Measurements from ENCODE around the gene ITGB2. TPM values are rescaled to one million over a fixed set of nuclear protein-coding genes. Genes with fewer than 3 reads are reported as not detected.

ITGB2 gene
- total RNA-seq, 1 experiment from 2014 or later = 1.5 TPM

DNA sequence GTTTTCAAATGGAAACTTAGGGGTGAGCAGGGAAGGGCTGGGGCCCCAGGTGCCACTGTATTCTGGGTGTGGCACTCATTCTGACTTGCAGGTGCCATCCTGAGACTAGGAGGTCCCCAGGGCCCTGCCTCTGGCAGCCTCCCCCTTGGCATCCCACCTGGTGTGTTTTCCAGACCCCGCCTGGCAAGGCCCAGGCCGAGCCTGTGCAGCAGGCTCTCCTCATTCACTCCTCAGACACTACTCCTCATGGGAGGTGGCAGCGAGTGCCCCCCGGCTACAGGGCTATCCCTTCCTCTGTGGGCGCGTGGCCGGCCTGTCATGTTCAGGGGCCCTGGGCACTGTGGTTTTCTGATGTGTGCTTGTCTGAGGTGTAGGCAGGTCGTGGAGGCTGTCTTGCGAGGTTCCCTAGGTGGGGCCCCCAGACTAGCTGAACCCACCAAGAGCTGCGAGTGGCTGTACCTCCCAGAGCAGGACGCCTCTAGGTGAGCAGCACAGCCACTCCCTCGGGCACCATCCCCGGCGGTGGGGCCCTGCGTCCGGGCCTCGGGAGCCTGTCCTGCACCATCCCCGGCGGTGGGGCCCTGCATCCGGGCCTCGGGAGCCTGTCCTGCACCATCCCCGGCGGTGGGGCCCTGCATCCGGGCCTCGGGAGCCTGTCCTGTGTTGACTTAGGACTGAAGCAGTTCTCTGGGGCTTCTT lies 32.4 kb upstream of the ITGB2 start:
- Histone ChIP-seq H2AFZ (ENCODE audit: low read depth, low read length, poor library complexity, severe bottlenecking) (no peak overlapping the region), H3K79me2 (ENCODE audit: insufficient read depth, low read length) (peaks cover 96% of the 10 kb centered on the region), H3K9me3 (ENCODE audit: control insufficient read depth in 1 of 2, insufficient read depth in 1 of 2, low read depth in 1 of 2, low read length in 2 of 2) (no peaks in the 10 kb centered on the region), H4K20me1 (ENCODE audit: insufficient read depth) (no peaks in the 10 kb centered on the region), H3K4me1 (ENCODE audit: control insufficient read depth in 1 of 2, insufficient read depth in 2 of 2, low read length in 2 of 2) (no peaks in the 10 kb centered on the region; a peak in 1 of 4 replicates), H3K27me3 (ENCODE audit: insufficient read depth, low read length) (no peaks in the 10 kb centered on the region), H3K4me3 (replicated peaks in 1 of 2; ENCODE audit: low read depth in 1 of 2, low read length in 2 of 2) (no peak overlapping the region), H3K9me2 (ENCODE audit: insufficient read depth) (no peaks in the 10 kb centered on the region), H3K27ac (ENCODE audit: low read depth, low read length) (no peak overlapping the region), H3K4me2 (ENCODE audit: low read length) (no peak overlapping the region), H3K36me3 (ENCODE audit: control insufficient read depth in 1 of 2, insufficient read depth in 2 of 2, low read length in 2 of 2) (peaks cover 4 to 14% of the 10 kb centered on the region in 2 experiments; a peak in 3 of 4 replicates), H3K9ac (ENCODE audit: low read length) (no peak overlapping the region)
- ChIA-PET POLR2A (no interaction called here), RAD21 (ENCODE audit: low non-redundant PET in 1 of 2, low total read pairs in 2 of 2, uncharacterized antibody in 2 of 2, unreplicated experiment in 2 of 2) (no interaction called here), CTCF (interaction anchor here (2.0 kb wide), 1 partner anchor 175 kb away, joined by 7 read pairs; no protein-coding TSS in a partner anchor)
- intact Hi-C loops (cut with micrococcal nuclease) = no loop called here
- no peak for ATAC-seq
- DNase-seq (ENCODE audit: low read depth, low spot score) = no peak
- TF ChIP-seq ELF1 (IDR thresholded peaks at IDR 0.05; ENCODE audit: borderline replicate concordance, low read depth) = no peak
- TF ChIP-seq YY1 (IDR thresholded peaks at IDR 0.05; ENCODE audit: extremely low read depth, insufficient replicate concordance, low read depth, low read length) = no peak
- no peak for TF ChIP-seq POLR2A (IDR thresholded peaks at IDR 0.05; ENCODE audit: borderline replicate concordance, extremely low read depth, insufficient read depth, insufficient read length)
- no peak for TF ChIP-seq EGR1 (IDR thresholded peaks at IDR 0.05; ENCODE audit: low read depth)
- TF ChIP-seq SRF (IDR thresholded peaks at IDR 0.05; ENCODE audit: low read depth) = no peak
- TF ChIP-seq EZH2 (IDR thresholded peaks at IDR 0.05) = no peak
- TF ChIP-seq CEBPB (IDR thresholded peaks at IDR 0.05; ENCODE audit: low read depth) = no peak
- TF ChIP-seq, protein P1, sequence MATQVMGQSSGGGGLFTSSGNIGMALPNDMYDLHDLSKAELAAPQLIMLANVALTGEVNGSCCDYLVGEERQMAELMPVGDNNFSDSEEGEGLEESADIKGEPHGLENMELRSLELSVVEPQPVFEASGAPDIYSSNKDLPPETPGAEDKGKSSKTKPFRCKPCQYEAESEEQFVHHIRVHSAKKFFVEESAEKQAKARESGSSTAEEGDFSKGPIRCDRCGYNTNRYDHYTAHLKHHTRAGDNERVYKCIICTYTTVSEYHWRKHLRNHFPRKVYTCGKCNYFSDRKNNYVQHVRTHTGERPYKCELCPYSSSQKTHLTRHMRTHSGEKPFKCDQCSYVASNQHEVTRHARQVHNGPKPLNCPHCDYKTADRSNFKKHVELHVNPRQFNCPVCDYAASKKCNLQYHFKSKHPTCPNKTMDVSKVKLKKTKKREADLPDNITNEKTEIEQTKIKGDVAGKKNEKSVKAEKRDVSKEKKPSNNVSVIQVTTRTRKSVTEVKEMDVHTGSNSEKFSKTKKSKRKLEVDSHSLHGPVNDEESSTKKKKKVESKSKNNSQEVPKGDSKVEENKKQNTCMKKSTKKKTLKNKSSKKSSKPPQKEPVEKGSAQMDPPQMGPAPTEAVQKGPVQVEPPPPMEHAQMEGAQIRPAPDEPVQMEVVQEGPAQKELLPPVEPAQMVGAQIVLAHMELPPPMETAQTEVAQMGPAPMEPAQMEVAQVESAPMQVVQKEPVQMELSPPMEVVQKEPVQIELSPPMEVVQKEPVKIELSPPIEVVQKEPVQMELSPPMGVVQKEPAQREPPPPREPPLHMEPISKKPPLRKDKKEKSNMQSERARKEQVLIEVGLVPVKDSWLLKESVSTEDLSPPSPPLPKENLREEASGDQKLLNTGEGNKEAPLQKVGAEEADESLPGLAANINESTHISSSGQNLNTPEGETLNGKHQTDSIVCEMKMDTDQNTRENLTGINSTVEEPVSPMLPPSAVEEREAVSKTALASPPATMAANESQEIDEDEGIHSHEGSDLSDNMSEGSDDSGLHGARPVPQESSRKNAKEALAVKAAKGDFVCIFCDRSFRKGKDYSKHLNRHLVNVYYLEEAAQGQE (IDR thresholded peaks at IDR 0.05; ENCODE audit: low read depth) = no peak
- TF ChIP-seq EZH2phosphoT487 (IDR thresholded peaks at IDR 0.05; ENCODE audit: borderline replicate concordance) = no peak
- TF ChIP-seq CBX3 (IDR thresholded peaks at IDR 0.05; ENCODE audit: low read depth) = no peak
- no peak for TF ChIP-seq JUND (IDR thresholded peaks at IDR 0.05)
- TF ChIP-seq, protein P2, sequence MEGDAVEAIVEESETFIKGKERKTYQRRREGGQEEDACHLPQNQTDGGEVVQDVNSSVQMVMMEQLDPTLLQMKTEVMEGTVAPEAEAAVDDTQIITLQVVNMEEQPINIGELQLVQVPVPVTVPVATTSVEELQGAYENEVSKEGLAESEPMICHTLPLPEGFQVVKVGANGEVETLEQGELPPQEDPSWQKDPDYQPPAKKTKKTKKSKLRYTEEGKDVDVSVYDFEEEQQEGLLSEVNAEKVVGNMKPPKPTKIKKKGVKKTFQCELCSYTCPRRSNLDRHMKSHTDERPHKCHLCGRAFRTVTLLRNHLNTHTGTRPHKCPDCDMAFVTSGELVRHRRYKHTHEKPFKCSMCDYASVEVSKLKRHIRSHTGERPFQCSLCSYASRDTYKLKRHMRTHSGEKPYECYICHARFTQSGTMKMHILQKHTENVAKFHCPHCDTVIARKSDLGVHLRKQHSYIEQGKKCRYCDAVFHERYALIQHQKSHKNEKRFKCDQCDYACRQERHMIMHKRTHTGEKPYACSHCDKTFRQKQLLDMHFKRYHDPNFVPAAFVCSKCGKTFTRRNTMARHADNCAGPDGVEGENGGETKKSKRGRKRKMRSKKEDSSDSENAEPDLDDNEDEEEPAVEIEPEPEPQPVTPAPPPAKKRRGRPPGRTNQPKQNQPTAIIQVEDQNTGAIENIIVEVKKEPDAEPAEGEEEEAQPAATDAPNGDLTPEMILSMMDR (IDR thresholded peaks at IDR 0.05 in 2 of 3, conservative IDR thresholded peaks at IDR 0.05 in 1 of 3; ENCODE audit: borderline replicate concordance in 1 of 3, insufficient read depth in 1 of 3, low read depth in 2 of 3, low read length in 2 of 3) = no peak
- TF ChIP-seq TCF7L2 (IDR thresholded peaks at IDR 0.05; ENCODE audit: borderline replicate concordance, extremely low read depth, insufficient read depth, insufficient read length) = no peak
- no peak for TF ChIP-seq FOSL1 (IDR thresholded peaks at IDR 0.05; ENCODE audit: low read depth)
- no peak for TF ChIP-seq SP1 (IDR thresholded peaks at IDR 0.05; ENCODE audit: low read depth)
- no peak for TF ChIP-seq POLR2AphosphoS5 (IDR thresholded peaks at IDR 0.05; ENCODE audit: low read depth, low read length)
- no peak for TF ChIP-seq ZNF274 (IDR thresholded peaks at IDR 0.05; ENCODE audit: low read depth, low read length)
- TF ChIP-seq ZFX (IDR thresholded peaks at IDR 0.05) = no peak
- no peak for TF ChIP-seq RAD21 (IDR thresholded peaks at IDR 0.05; ENCODE audit: low read depth)
- BruUV-seq (replicated peaks) = no TSS peak
